Esophagus squamous epithelium (tissue), 5 donors: ENCODE results near the gene TSC2. TPM values are rescaled to one million over a fixed set of nuclear protein-coding genes. Genes with fewer than 3 reads are reported as not detected.

Experiments used
- DNase-seq: peaks from one replicate; lab custom pipeline; 2025; lab: John Stamatoyannopoulos, UW
- H3K27ac ChIP-seq, 4 donors: fragments of 200-600 bp; sonication (generic); one replicate each; pipeline ENCODE4 v1.5.1; 2016 to 2019; ENCODE audit warnings: mild to moderate bottlenecking in 1 of 4
- H3K27me3 ChIP-seq, 4 donors: fragments of 200-600 bp; sonication (generic); 1 replicate in 3 of 4; 2 replicates in 1 of 4; pipeline versions ENCODE4 v1.5.1 to v1.6.0; 2017 to 2021; ENCODE audit warnings: antibody characterized with exemption in 1 of 4
- H3K36me3 ChIP-seq, 3 donors: fragments of 200-600 bp; sonication (generic); one replicate each; pipeline ENCODE4 v1.5.1; 2016 to 2019
- H3K4me1 ChIP-seq, 3 donors: fragments of 200-600 bp; sonication (generic); one replicate each; pipeline ENCODE4 v1.5.1; 2017 to 2019
- H3K4me3 ChIP-seq, 4 donors: fragments of 200-600 bp; sonication (generic); 1 replicate in 3 of 4; 2 replicates in 1 of 4; pipeline ENCODE4 v1.5.1; 2016 to 2019; ENCODE audit warnings: mild to moderate bottlenecking in 2 of 4, moderate library complexity in 1 of 4
- H3K9me3 ChIP-seq, 3 donors: fragments of 200-600 bp; sonication (generic); one replicate each; pipeline ENCODE4 v1.5.1; 2016 to 2019
- CTCF ChIP-seq, 6 experiments: fragments of 450-650 bp in 4 of 6; fragments of 200-600 bp in 2 of 6; sonication (generic) in 2 of 6; IDR thresholded peaks; one replicate each; pipeline ENCODE4 v1.5.1; 2016 to 2019; ENCODE audit warnings: antibody characterized with exemption in 6 of 6, mild to moderate bottlenecking in 4 of 6, moderate library complexity in 4 of 6
- POLR2A ChIP-seq, 4 donors: fragments of 450-650 bp; IDR thresholded peaks; one replicate each; pipeline ENCODE4 v1.6.1; 2017; ENCODE audit warnings: antibody characterized with exemption in 4 of 4, mild to moderate bottlenecking in 4 of 4, moderate library complexity in 3 of 4
- WGBS, 2 donors: methylation state at CpG; one replicate each; pipeline ENCODE4 v1.1.5; 2018; 5-methylcytosine and 5-hydroxymethylcytosine counted together
- intact Hi-C: fragments of 100-400 bp; cut with DNase I; formaldehyde crosslinking; loops from one replicate; pipeline ENCODE4 v1.15.0; 2022
- total RNA-seq, 4 donors: library from RNA; depleted of rRNA; stranded (reverse); fragments of >200 nt; gene quantifications; one replicate each; pipeline ENCODE4 v1.1.0, GENCODE V29; 2016
- donor health status: DM: yes; HTN: yes; CAD: no.

Gene TSC2
- total RNA-seq, 4 donors from 2014 or later, result 22.8 to 79.7 (median 41.2) TPM

GRCh38 chr16:2029350-2029749 is 18.4 kb upstream of the TSC2 start:
- peaks cover 0 to 6% (median 0%) of the 10 kb centered on the region in 4 donors for H3K27me3 ChIP-seq
- no peak for DNase-seq
- peaks cover 0 to 6% (median 0%) of the 10 kb centered on the region in 3 donors for H3K36me3 ChIP-seq
- intact Hi-C loops, result no loop called here
- peaks cover 31 to 93% (median 46%) of the 10 kb centered on the region in 3 donors for H3K4me1 ChIP-seq
- H3K4me3 ChIP-seq, result peak overlapping the region in 3 of 4 donors; percentile 16 to 90 (median 70)
- no peaks in the 10 kb centered on the region for H3K9me3 ChIP-seq
- 87% methylated on average over 5 of the region's 22 CpGs; no CpG with 5 or more reads in 1 of the 2 donors for WGBS, 2 donors
- peak overlapping the region in 2 of 4 donors; percentile 6 to 60 for H3K27ac ChIP-seq
- TF ChIP-seq POLR2A (IDR thresholded peaks at IDR 0.05) (no peak), CTCF (IDR thresholded peaks at IDR 0.05) (no peak)

- Histone ChIP-seq H3K4me3 (peak overlapping the region in 2 of 4 donors; percentile 16 to 70), H3K27me3 (peaks cover 0 to 6% (median 0%) of the 10 kb centered on the region in 4 donors), H3K36me3 (peaks cover 0 to 6% (median 0%) of the 10 kb centered on the region in 3 donors), H3K9me3 (no peaks in the 10 kb centered on the region), H3K4me1 (peaks cover 36 to 95% (median 50%) of the 10 kb centered on the region in 3 donors), H3K27ac (peak overlapping the region in 3 of 4 donors; percentile 32 to 89 (median 60))
- no peak for TF ChIP-seq POLR2A (IDR thresholded peaks at IDR 0.05)
- TF ChIP-seq CTCF (IDR thresholded peaks at IDR 0.05), result no peak
- no peak for DNase-seq
- intact Hi-C loops, result no loop called here
- 70 to 100% methylated on average over 2 of the region's 11 CpGs for WGBS, 2 donors
Measured at GRCh38 chr16:2030036-2030435, 17.7 kb upstream of the TSC2 start.

- 30 to 61% methylated on average over 5 to 9 of the region's 11 CpGs for WGBS, 2 donors
- peak overlapping the region; percentile 46 to 89 (median 68) for H3K27ac ChIP-seq
- intact Hi-C loops, result no loop called here
- peaks cover 47 to 95% (median 58%) of the 10 kb centered on the region in 3 donors for H3K4me1 ChIP-seq
- DNase-seq, result no peak
- H3K4me3 ChIP-seq, result peak overlapping the region in 1 of 4 donors; percentile 7
- H3K36me3 ChIP-seq, result peaks cover 0 to 6% (median 0%) of the 10 kb centered on the region in 3 donors
- TF ChIP-seq CTCF (IDR thresholded peaks at IDR 0.05) (no peak), POLR2A (IDR thresholded peaks at IDR 0.05) (no peak)
- no peaks in the 10 kb centered on the region for H3K9me3 ChIP-seq
- H3K27me3 ChIP-seq, result peaks cover 0 to 6% (median 0%) of the 10 kb centered on the region in 4 donors
Measured at GRCh38 chr16:2031081-2031577, 16.7 kb upstream of the TSC2 start.

GRCh38 chr16:2032285-2033056 is 15.3 kb upstream of the TSC2 start:
- 44 to 60% methylated on average over 2 to 4 of the region's 15 CpGs for WGBS, 2 donors
- H3K4me3 ChIP-seq, result peak overlapping the region in 3 of 4 donors; percentile 28 to 58 (median 38)
- intact Hi-C loops, result no loop called here

More at GRCh38 chr16:2032285-2033056, 15.3 kb upstream of the TSC2 start:
- peaks cover 57 to 97% (median 57%) of the 10 kb centered on the region in 3 donors for H3K4me1 ChIP-seq
- peaks cover 0 to under 1% (median 0%) of the 10 kb centered on the region in 4 donors for H3K27me3 ChIP-seq
- no peak for DNase-seq
- no peaks in the 10 kb centered on the region for H3K9me3 ChIP-seq
- TF ChIP-seq POLR2A (IDR thresholded peaks at IDR 0.05) (no peak), CTCF (IDR thresholded peaks at IDR 0.05) (no peak)
- H3K36me3 ChIP-seq, result peaks cover 0 to 12% (median 0%) of the 10 kb centered on the region in 3 donors
- H3K27ac ChIP-seq, result peak overlapping the region; percentile 76 to 92 (median 86)
